HFFc6 (cell line): Measurements from ENCODE around the gene HEXA. TPM values are rescaled to one million over a fixed set of nuclear protein-coding genes. Genes with fewer than 3 reads are reported as not detected.
A peak's percentile ranks its signal among the peaks of the same experiment; 100 is the strongest.
"Not testable (repeated sequence)": the region's sequence is repeated elsewhere in the genome, so short reads cannot be mapped to it uniquely, and the experiment has no call there.

Source experiments
- DNase-seq: peaks from one replicate; pipeline ENCODE4 v3.0.0-alpha.2; 2018
- H3K27ac Mint-ChIP-seq: 2 replicates; pipeline ENCODE4 v1.8.0; 2020; ENCODE audit warnings: mild to moderate bottlenecking, mixed read lengths
- H3K27me3 Mint-ChIP-seq: 2 replicates; pipeline ENCODE4 v1.8.0; 2021; ENCODE audit warnings: mild to moderate bottlenecking, moderate library complexity, mixed read lengths; ENCODE audit not compliant: insufficient read depth
- H3K36me3 Mint-ChIP-seq: 2 replicates; pipeline ENCODE4 v1.8.0; 2021; ENCODE audit warnings: low read depth, mixed read lengths
- H3K4me1 Mint-ChIP-seq: 2 replicates; pipeline ENCODE4 v1.8.0; 2020; ENCODE audit warnings: low read depth, mixed read lengths
- H3K4me3 Mint-ChIP-seq: 2 replicates; pipeline ENCODE4 v1.8.0; 2020; ENCODE audit warnings: mild to moderate bottlenecking, moderate library complexity, mixed read lengths
- H3K9me3 Mint-ChIP-seq: 2 replicates; pipeline ENCODE4 v1.8.0; 2020; ENCODE audit warnings: mild to moderate bottlenecking, mixed read lengths
- CTCF ChIP-seq: fragments of 200-600 bp; sonication (generic); IDR thresholded peaks from 2 replicates; pipeline ENCODE4 v1.5.0; 2021; ENCODE audit warnings: antibody characterized with exemption, mild to moderate bottlenecking
- total RNA-seq, 6 experiments: library from RNA; stranded (reverse); fragmentation: NEBNext Ultra II Directional; extraction: Animal tissue kit (Norgen Biotek cat#: 25700); gene quantifications; 2 replicates in 1 of 6; 3 replicates in 5 of 6; pipeline ENCODE4 v1.2.3, GENCODE V29; 2021

HEXA gene
- total RNA-seq, 6 experiments from 2014 or later, result 83.3 to 98.0 (median 88.3) TPM

GRCh38 chr15:72398648-72399047 is 22.8 kb upstream of the HEXA start:
- H3K27ac Mint-ChIP-seq, result no peak overlapping the region
- no peak for DNase-seq
- peaks cover 13% of the 10 kb centered on the region for H3K27me3 Mint-ChIP-seq
- H3K4me3 Mint-ChIP-seq, result no peak overlapping the region
- no peaks in the 10 kb centered on the region for H3K4me1 Mint-ChIP-seq
- no peaks in the 10 kb centered on the region for H3K36me3 Mint-ChIP-seq
- H3K9me3 Mint-ChIP-seq, result 0 out of 2 replicates have a peak, but pooled peaks cover 4% of the 10 kb centered on the region
- no peak for TF ChIP-seq CTCF

GRCh38 chr15:72397796-72398588 is 22.2 kb upstream of the HEXA start, which contains the start of gene TMEM202:
Gene TMEM202, plus strand, starts transcription at chr15:72398305. Its CDS starts 22 bp downstream, at chr15:72398327.
- H3K36me3 Mint-ChIP-seq, result no peaks in the 10 kb centered on the region
- DNase-seq, result no peak
- peaks cover 13% of the 10 kb centered on the region for H3K27me3 Mint-ChIP-seq
- no peaks in the 10 kb centered on the region for H3K4me1 Mint-ChIP-seq
- H3K27ac Mint-ChIP-seq, result no peak within 1 kb of the TSS
- 0 out of 2 replicates have a peak, but pooled peaks cover 4% of the 10 kb centered on the region for H3K9me3 Mint-ChIP-seq
- TF ChIP-seq CTCF, result no peak
- no peak within 1 kb of the TSS for H3K4me3 Mint-ChIP-seq

- H3K27me3 Mint-ChIP-seq, result peaks cover 12% of the 10 kb centered on the region
- not testable (repeated sequence) for H3K9me3 Mint-ChIP-seq, H3K4me3 Mint-ChIP-seq
Observed at GRCh38 chr15:72396331-72396730, 20.5 kb upstream of the HEXA start.

GRCh38 chr15:72389231-72389630 is 13.4 kb upstream of the HEXA start:
- no peak for TF ChIP-seq CTCF
- no peak overlapping the region for H3K27ac Mint-ChIP-seq
- no peak for DNase-seq
- H3K36me3 Mint-ChIP-seq, result no peaks in the 10 kb centered on the region
- H3K9me3 Mint-ChIP-seq, result no peaks in the 10 kb centered on the region
- peaks cover 11% of the 10 kb centered on the region for H3K27me3 Mint-ChIP-seq
- H3K4me3 Mint-ChIP-seq, result no peak overlapping the region
- no peaks in the 10 kb centered on the region for H3K4me1 Mint-ChIP-seq

More at GRCh38 chr15:72396331-72396730, 20.5 kb upstream of the HEXA start:
- not testable (repeated sequence) for H3K27ac Mint-ChIP-seq, DNase-seq, H3K4me1 Mint-ChIP-seq, H3K36me3 Mint-ChIP-seq

- Mint-ChIP-seq H3K9me3 (no peaks in the 10 kb centered on the region), H3K36me3 (no peaks in the 10 kb centered on the region), H3K4me3 (no peak overlapping the region), H3K27me3 (peaks cover 18% of the 10 kb centered on the region), H3K27ac (no peak overlapping the region), H3K4me1 (no peaks in the 10 kb centered on the region)
- DNase-seq, result no peak
- TF ChIP-seq CTCF, result no peak
Observed at GRCh38 chr15:72387741-72388140, 11.9 kb upstream of the HEXA start.

GRCh38 chr15:72382146-72382545 is 6.3 kb upstream of the HEXA start:
- Mint-ChIP-seq H3K4me1 (no peaks in the 10 kb centered on the region), H3K27me3 (peaks cover 16% of the 10 kb centered on the region), H3K27ac (no peak overlapping the region), H3K36me3 (no peaks in the 10 kb centered on the region), H3K9me3 (no peaks in the 10 kb centered on the region), H3K4me3 (no peak overlapping the region)
- DNase-seq, result peak; percentile 10
- TF ChIP-seq CTCF, result peak; percentile 59
